HG02610 (cell line): ENCODE data around the gene MIDN.

ENCODE experiments used
- ATAC-seq: cut with Tn5 transposase; IDR thresholded peaks from one replicate; pipeline ENCODE4 v1.9.1; 2021; ENCODE audit warnings: mild to moderate bottlenecking, moderate library complexity; ENCODE audit not compliant: unreplicated experiment

Gene MIDN

DNA sequence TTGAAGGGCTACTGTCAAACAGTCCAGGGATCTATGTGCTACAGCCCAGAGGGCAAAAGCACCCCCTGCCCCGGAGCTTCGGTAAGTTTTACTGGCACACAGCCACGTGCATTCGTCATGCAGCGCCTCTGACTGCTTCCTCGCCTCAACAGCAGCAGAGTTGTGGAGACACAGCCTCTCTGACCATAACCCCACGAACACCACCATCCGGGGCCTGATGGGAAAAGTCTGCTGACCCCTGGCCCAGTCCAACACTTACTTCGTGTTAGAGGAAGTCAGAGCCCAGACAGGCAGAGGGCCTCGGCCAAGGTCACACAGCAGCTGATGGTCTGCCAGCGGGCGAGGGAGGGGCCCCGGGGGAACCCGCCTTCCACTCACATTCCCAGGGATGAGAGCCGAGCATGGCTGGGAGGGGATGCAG lies 15.7 kb upstream of the MIDN start:
- no peak for ATAC-seq

DNA sequence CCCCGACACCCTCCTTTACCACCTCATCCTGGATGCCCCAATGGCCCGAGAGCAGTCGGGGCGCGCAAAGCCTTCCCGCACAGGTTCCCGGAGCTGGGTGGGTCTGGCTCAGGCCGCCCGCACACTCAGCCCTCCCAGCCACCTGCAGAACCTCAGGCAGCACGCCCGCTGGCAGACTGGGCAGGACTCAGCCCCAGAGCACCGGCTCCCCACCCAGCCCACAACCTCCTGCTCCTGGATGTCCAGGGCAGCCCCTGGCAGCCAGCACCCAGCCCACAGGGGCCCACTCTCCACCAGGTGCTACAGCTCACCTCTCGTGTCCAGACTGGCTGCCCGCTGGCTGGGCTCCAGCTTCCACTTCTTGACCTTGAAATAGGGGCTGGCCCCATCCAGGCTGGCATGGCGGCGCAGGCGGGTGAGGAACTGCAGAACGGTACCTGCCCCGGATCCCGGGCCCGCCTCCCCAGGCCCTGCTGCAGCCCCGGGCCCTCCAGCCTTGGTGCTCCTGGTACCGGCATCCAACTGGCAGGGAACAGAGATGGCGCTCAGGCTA lies 15.2 kb upstream of the MIDN start:
- ATAC-seq, result no peak

DNA sequence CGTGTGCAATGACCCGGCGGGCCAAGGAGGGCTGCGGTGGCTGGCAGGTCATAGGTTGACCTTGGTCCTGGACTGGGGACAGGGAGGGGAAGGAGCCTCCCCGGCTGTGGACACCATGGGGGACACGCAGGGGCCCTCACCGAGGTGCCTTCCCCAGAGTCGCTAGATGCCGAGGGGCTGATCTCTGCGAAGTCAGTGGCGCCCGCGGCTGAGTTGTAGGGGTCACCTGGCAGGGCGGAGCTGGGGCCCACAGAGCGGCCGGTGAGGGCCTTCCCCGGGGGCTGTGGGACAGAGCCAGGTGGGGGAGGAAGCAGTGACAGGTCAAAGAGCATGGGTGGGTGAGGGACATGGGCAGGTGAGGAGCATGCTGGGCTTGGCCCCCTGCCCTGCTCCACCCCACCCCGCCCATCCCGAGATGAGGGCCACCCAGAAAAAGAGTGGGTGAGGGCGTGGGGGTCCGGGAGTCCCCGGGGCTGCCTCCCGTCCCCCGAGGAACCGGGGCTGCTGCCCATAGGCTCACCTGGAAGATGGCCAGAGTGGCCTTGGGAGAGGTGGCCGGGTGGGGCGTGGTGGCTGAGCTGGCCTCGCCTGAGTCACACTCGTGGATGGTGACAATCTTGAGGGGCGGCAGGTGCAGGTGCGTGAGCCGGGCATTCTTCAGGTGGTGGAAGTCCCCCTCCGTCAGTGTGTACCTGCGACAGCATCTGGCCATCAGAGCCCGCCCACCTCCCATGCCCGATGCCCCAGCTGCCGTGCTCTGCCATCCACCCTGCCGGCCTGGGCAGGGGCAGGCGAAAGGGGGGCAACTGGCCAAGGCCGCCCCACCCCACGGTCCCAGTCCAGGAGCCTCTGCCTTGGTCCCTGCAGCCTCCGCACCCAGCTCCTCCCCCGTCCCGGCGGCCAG lies 14.1 kb upstream of the MIDN start:
- no peak for ATAC-seq

DNA sequence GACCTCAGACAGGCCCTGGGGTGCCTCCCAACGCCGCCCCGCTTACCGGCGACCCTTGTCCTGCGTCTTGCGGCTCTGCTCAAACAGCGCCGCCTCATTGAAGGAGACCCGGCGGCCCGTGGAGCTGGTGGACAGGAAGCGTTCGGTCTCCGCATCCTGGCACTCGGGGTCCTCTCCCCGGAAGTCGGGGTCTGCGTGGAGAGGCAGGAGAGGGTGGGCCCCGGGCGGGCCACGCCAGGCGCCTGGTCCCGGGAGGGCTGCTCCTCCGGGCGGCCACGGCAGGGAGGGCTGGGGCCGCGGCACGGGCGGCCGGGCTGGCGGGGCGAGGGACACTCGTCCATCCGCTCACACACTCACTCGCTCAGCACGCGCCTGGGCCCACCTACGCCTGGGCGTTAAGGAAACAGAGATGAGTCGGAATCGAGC lies 13.4 kb upstream of the MIDN start:
- no peak for ATAC-seq

DNA sequence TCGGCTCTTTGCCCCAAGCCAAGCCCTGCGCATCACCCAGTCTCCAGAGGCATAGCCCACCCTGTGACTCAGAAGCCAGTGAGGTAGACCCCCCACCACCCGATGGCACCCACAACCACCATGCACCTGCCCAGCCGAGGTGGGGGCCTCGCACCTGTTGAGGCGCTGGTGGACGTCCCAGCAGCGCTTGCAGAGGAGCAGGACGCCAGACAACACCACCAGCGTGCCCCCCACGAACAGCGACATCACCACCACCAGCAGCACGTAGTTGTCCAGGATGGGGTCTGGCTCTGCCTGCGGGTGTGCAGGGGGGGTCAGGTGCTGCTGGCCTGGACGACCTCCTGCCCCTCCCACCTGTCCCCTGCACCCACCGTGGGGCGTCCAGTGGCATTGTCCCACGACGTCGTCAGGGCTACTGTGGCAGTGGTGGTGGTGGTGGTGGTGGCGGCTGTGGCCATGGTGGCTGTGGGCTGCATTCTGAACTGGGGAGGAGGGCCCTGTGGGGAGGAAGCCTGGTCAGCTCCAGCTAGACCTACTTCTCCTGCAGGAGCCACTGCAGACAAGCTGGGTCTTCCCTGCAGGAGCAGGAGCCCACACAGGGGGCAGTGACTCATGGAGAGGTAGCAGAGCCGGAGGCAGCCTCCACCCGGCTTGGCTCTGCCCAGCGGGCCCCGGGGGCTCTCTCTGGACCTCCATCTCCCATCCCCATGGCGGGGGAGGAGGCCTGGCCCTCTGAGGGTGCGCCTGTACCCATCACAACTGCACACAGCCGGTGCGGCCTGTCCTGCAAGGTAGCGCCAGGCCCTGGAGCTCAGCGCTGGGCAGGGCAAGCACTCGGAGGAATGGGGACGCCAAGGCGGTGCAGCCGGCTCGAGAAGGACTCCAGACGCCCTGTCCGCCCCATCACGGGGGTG lies 12.5 kb upstream of the MIDN start:
- ATAC-seq, result no peak

DNA sequence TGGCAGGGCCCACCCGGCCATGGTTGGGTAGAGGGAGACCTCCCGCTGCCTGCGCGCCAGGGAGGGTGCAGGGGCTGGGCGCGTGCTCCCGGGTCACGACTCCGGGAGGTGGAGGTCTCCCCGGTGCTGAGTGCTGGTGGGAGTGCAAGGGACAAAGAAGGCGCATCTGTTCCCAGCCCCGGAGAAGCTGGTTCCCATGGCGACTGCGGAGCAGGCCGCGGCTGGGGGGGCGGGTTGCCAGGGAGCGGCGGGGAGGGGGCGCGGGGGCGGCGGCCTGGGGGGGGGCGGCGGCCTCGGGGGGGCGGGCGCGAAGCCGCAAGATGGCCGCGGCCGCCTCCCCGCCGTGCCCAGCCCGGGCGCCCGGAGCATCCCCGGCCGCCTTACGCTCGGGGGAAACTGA lies 11.8 kb upstream of the MIDN start:
- ATAC-seq, result no peak

DNA sequence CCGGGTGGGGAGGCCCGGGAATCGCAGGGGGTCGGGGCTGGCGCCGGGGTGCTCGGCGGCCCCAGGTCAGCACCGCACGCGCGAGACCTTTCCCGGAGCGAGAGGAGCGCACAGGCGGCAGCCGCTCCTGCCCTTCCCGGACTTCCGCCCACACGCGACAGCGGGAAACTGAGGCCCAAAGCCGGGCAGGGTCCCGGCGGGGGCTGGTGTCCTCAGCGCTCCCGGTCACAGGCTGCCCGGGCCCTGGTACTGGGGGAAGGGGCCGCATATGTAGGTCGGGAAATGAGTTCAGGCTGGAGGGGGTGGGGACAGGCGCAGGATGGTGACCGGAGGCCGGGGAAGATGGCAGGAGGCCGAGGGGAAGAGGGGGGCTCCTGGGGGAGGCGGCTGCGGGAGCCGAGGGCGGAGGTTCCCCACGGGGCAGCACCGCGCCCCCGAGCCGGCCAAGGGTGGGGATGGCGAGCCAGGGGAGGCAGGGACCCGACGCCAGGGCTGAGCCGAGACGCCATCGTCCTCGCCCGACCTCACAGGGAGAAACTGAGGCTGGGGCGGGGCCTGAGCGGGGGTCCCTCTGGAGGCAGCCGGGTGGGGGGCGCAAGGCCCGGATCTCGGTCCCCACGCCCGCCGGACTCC lies 11.2 kb upstream of the MIDN start:
- no peak for ATAC-seq

DNA sequence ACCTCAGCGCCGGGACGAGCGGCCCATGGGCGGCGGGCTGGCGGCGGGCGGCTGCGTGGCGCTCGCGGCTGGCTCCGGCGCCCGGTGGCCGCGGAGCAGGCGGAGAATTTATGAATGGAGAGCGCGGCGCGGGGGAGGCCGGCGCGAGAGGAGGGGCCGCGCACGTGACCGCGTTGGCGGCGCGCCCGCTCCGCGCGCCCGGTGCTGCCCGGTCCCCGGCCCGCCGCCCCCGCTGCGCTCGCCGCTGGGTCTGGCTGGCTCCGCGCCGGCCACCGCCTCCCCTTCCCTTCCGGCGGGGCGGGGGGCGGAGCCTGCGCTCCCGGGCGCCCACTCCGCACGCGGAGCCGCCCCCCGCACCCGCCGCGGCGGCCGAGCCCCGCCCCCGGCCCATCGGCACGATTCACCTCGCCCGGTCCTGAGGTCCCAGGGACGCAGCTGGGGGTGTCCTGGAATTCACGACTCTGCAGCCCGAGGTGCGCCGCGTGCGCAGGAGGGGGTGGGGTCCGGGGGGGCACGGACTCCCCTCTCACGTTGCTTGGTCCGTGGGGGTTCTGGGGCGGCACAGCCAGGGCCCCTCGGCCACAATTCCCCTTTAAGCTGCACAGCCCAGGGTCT lies 10.5 kb upstream of the MIDN start, which contains the start of gene CBARP:
TSS of gene CBARP (minus strand) at position 252 of the 615 bp plus-strand sequence. CDS start 1,905 bp downstream, outside the sequence.
- ATAC-seq, result no peak

DNA sequence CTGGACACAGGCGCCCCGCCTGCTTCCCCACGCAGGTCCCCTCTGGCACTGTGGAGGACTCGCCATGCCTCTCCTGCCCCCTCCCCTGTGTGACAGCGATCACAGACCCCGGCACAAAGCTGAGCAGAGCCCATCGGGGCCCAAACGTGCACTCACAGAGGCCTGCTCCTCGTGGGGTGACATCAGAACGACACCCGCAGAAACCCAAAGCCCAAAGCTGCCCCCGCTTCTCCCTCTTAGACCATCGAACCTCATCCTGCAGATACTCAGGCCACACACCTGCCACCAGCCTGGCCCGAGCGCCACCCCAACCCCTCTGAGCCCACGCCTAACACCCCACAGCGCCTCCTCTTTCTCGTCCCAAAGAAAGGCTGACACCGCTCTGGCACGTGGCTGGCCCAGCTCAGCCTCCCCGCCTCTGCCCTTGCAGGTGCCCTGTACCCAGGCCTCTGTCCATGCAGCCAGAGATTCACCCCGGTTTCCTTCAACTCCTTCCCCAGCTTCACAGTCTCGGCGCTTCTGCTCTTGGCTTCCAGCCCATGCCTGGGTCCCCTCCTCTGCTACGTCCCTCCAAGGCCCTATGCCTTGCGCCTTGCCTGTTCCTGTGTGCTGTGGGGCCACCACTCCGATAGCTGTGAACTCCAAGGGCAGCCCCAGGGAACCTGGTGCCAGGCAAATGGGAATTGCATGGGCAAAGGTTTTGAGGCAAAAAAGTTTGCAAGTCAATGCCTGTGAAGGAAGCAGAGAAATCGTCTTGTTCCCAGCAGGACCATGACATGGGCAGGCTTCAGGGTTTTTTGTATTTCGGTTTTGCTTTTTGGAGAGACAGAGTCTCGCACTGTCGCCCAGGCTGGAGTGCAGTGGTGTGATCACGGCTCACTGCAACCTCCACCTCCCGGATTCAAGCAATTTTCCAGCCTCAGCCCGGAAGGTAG lies 9.7 kb upstream of the MIDN start:
- no peak for ATAC-seq

DNA sequence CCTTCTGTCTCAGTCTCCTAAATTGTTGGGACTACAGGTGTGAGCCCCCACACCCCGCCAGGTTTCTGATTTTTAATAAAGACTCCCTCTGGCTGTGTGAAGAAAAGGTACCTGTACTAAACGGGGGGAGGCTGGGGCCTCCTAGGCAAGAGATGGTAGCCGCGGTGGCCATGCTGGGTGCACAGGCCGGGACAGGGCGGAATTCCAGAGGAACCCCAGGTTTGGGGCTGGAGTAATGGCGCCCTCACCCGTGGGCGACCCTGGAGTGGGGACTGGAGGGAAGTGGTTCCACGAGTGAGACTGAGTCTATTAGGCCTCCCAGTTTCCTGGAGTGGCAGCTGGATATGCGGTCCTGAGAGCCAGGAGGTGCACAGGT lies 9.0 kb upstream of the MIDN start:
- ATAC-seq, result no peak

DNA sequence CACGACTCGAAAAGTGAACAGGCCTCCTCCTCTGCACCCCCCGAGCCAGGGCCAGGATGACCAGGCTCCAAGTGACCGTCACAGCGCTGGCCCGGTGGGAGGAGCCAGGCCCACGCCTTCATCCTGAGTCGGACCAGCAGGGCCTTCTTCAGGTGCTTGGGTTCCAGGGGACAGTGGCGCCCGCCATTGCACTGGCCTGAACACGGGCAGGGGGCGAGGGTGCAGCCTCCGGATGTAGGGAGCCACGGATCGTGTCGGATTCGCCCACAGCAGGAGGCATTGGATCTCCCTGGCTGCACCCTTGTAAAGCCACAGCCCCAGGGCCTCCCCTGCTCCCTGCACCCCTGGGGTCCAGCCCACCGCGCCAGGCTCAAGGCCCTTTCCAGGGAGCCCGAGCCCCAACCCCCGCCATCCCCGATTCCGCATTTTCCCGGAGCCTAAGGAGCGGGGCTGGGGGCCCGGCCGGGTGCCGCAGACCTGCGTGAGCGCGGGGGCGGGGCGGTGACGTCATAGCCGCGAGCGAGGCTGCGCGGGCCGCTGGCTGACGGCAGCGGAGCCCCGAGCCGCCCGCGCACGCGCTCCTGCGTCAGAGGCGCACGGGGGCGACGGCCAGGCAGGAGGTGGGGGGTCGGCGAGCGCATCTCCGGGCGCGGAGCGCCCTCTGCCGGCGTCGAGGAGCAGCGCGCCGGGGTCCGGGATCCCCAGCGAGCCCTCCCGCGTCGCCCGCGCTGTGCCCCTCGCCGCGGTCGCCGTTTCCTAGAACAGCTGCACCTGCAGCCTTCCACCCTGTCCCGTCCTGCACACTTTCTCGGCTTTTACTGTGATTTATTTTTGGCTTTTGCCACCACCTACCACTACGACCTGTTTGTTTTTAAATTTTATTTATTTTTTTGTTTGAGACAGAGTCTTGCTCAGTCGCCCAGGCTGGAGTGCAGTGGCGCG lies 8.3 kb upstream of the MIDN start:
- no peak for ATAC-seq

DNA sequence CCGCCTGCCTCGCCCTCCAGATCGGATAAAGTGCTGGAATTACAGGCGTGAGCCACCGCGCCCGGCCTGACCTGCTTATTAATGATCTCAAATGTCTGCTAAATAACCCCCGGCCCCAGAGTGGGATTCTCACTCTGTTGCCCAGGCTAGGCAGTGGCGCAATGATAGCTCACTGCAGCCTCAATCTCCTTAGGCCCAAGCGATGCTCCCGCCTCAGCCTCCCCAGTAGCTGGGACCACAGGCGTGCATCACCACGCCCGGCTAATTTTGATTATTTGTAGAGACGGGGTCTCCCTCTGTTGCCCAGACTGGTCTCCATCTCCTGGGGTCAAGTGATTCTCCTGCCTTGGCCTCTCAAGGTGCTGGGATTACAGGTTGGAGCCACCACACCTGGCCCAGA lies 7.5 kb upstream of the MIDN start:
- ATAC-seq, result no peak

DNA sequence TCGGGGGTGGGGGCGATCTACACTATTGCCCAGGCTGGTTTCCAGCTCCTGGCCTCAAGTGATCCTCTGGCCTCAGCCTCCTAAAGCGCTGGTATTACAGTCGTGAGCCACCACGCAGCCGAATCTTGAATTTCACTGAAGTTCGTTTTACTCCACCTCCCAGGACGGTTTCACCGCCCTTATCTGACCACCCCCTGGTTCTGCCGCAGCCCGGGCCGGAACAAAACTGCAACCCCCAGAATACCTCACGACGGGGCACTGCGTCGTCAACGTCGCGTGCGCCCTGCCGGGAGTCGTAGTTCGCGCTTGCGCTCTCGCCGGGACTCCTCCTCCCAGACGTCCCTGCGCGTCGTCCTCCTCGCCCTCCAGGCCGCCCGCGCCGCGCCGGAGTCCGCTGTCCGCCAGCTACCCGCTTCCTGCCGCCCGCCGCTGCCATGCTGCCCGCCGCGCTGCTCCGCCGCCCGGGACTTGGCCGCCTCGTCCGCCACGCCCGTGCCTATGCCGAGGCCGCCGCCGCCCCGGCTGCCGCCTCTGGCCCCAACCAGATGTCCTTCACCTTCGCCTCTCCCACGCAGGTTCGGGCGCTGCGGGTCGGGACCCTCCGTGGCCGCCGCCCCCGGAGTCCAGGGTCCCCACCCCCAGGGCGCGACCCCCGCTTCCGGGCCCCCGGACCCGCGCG lies 6.8 kb upstream of the MIDN start, which contains the start of gene ATP5F1D:
TSS of gene ATP5F1D (plus strand) at position 335 of the 679 bp plus-strand sequence. CDS start at position 435, 100 bp downstream.
- no peak for ATAC-seq

DNA sequence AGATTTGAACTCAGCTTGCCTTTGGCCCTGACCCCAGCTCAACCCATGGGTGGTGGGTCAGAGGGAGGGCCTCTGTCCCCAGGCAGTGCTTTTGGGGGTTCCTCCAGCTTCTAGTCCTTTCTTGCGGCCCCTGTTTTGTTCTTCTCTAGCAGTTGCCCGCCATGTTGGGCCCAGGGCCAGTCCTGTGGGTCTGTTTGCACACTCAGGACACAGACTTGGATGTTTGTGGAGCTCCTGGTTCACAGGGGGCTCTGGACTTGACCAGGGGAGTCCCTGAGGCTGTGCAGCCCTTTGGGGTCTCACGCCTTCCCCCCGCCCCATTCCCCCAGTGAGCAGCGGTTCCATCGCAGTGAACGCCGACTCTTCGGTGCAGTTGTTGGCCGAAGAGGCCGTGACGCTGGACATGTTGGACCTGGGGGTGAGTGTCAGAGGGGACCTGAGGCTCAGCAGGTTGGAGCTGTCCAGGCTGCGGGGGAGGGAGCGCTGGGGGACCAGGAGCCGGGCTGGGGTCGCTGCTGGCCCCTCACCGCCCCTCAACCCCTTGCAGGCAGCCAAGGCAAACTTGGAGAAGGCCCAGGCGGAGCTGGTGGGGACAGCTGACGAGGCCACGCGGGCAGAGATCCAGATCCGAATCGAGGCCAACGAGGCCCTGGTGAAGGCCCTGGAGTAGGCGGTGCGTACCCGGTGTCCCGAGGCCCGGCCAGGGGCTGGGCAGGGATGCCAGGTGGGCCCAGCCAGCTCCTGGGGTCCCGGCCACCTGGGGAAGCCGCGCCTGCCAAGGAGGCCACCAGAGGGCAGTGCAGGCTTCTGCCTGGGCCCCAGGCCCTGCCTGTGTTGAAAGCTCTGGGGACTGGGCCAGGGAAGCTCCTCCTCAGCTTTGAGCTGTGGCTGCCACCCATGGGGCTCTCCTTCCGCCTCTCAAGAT lies 4.4 kb upstream of the MIDN start:
- no peak for ATAC-seq

DNA sequence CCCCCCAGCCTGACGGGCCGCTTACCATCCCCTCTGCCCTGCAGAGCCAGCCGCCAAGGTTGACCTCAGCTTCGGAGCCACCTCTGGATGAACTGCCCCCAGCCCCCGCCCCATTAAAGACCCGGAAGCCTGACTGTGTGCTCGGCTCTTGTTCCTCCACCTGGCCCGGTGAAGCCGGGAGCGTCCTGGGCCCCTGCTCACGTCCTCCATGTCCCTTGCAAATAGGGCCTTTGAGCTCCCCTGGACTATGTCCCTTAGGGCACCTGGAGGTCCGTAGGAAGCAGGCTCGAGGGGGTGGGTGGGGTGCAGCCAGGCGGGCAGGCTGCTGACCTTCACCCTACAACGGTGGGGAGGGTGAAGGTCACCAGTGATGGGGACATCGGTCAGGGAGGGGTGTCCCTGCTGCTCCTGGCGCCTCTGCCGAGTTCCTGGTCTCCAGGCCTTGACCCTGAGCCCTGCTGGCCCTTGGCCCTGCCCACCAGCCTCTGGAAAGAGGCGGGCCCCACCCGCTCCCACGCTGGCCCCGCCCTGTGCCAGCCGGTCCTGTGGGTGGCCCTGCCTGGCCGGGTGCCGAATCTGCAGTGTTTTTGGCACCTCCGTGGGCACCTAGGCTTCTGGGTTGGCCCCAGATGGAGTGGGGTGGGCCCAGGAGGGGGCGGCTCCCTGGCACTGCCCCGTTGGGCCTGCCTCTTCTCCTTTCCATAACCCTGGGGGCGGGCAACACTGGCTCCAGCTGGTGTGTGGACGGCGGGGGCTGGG lies 3.5 kb upstream of the MIDN start:
- no peak for ATAC-seq
